B cell (primary cell): ENCODE results near the gene DMRTC1B.
"Not testable (repeated sequence)": the region's sequence is repeated elsewhere in the genome, so short reads cannot be mapped to it uniquely, and the experiment has no call there.

Source experiments
- CTCF ChIP-seq: fragments of 200-600 bp; IDR thresholded peaks from one replicate; pipeline ENCODE4 v1.8.0; 2022; ENCODE audit warnings: antibody characterized with exemption, mild to moderate bottlenecking
- EZH2 ChIP-seq: IDR thresholded peaks from 2 replicates; pipeline ENCODE4 v1.6.1; 2012; ENCODE audit warnings: borderline replicate concordance, low read depth, mild to moderate bottlenecking, moderate library complexity, low read length; ENCODE audit not compliant: insufficient read depth, poor library complexity, severe bottlenecking

GRCh38 chrX:72837532-72837931, 60.8 kb downstream of the DMRTC1B start:
- TF ChIP-seq CTCF, EZH2: not testable (repeated sequence)
